ENCODE data around the gene TRAF4. TPM values are rescaled to one million over a fixed set of nuclear protein-coding genes. Genes with fewer than 3 reads are reported as not detected.

TRAF4 gene
- total RNA-seq, 1 experiment from 2014 or later, result 227 TPM

- H3K56ac ChIP-seq (ENCODE audit: insufficient read length, low read depth, low read length), result no peak overlapping the region
- Mint-ChIP-seq H3K36me3 (ENCODE audit: insufficient read depth in 1 of 3, low read depth in 3 of 3) (peaks cover 35 to 47% (median 41%) of the 10 kb centered on the region in 3 experiments; a peak in 6 of 7 replicates), H3K4me1 (peaks cover 38 to 42% of the 10 kb centered on the region in 2 experiments), H3K9me3 (no peaks in the 10 kb centered on the region), H3K4me3 (0 out of 5 replicates have a peak overlapping the region, but pooled peaks of 1 of the 2 experiments have one; percentile 14), H3K27me3 (ENCODE audit: low read depth) (0 out of 2 replicates have a peak, but pooled peaks cover 1% of the 10 kb centered on the region), H3K27ac (peak overlapping the region in 1 of 3 experiments; percentile 57; a peak in 1 of 7 replicates)
- no peak overlapping the region for H3K27ac ChIP-seq (ENCODE audit: insufficient read length, low read depth, low read length)
- DNase-seq, result no peak
- H2AFZ ChIP-seq (ENCODE audit: low read length), result no peak overlapping the region
- no peak overlapping the region for H4K8ac ChIP-seq (replicated peaks; ENCODE audit: insufficient read length, low read depth, low read length)
- no peak overlapping the region for H2BK120ac ChIP-seq (ENCODE audit: low read depth, low read length, poor library complexity, severe bottlenecking)
- no peaks in the 10 kb centered on the region for H4K20me1 ChIP-seq (ENCODE audit: control insufficient read depth, insufficient read depth, insufficient read length)
- H2BK5ac ChIP-seq (ENCODE audit: insufficient read length, low read length), result no peak overlapping the region
- no peak overlapping the region for H3K4ac ChIP-seq (ENCODE audit: low read depth, low read length)
- no peaks in the 10 kb centered on the region for H3K27me3 ChIP-seq (ENCODE audit: insufficient read depth, low read length)
- H3K4me2 ChIP-seq (ENCODE audit: insufficient read depth, insufficient read length, low read length), result no peak overlapping the region
- H3T11ph ChIP-seq (ENCODE audit: low read length), result no peak overlapping the region
- no peak overlapping the region for H2BK15ac ChIP-seq (ENCODE audit: low read depth, low read length)
- no peak overlapping the region for H3K18ac ChIP-seq (ENCODE audit: insufficient read length, low read depth, low read length)
- H3K9me3 ChIP-seq (ENCODE audit: control insufficient read depth, low read depth, low read length), result no peaks in the 10 kb centered on the region
- H3K14ac ChIP-seq (ENCODE audit: insufficient read depth, low read length), result no peak overlapping the region
- no CpG with 5 or more reads among the region's 32 CpGs for WGBS (ENCODE audit: extremely low coverage, insufficient read length, low lambda C conversion rate)
- H3K4me1 ChIP-seq (ENCODE audit: insufficient read depth, low read length), result peaks cover 12% of the 10 kb centered on the region; the same call in 1 of the 2 replicates
- no peak for TF ChIP-seq CTCF (conservative IDR thresholded peaks at IDR 0.05)
- no peak overlapping the region for H4K91ac ChIP-seq (ENCODE audit: insufficient read length, low read depth, low read length)
- no peak overlapping the region for H2BK12ac ChIP-seq (ENCODE audit: insufficient read length, low read depth, low read length)
- H3K79me2 ChIP-seq (ENCODE audit: insufficient read depth, low read length), result no peaks in the 10 kb centered on the region
- H4K5ac ChIP-seq (ENCODE audit: insufficient read length, low read depth, low read length), result no peak overlapping the region
- H3K9ac ChIP-seq (ENCODE audit: extremely low read depth, insufficient read length, low read length), result no peak overlapping the region
- no peak overlapping the region for H2BK20ac ChIP-seq (ENCODE audit: low read depth, low read length, poor library complexity, severe bottlenecking)
- no peaks in the 10 kb centered on the region for H3K23me2 ChIP-seq (ENCODE audit: insufficient read length, low read depth, low read length, poor library complexity, severe bottlenecking)
- H3K79me1 ChIP-seq (ENCODE audit: insufficient read depth, low read depth, low read length, poor library complexity, severe bottlenecking), result no peaks in the 10 kb centered on the region
- no peak overlapping the region for H2AK5ac ChIP-seq (ENCODE audit: insufficient read length, low read length)
- H3K23ac ChIP-seq (ENCODE audit: insufficient read length, low read depth, low read length), result no peak overlapping the region
Observed at GRCh38 chr17:28758411-28759121, 14.8 kb downstream of the TRAF4 start.
